Upper lobe of left lung (tissue), 4 donors: ENCODE results near the gene AGBL5.

Experiments
- CTCF ChIP-seq, 6 experiments: fragments of 450-650 bp in 4 of 6; fragments of 200-600 bp in 2 of 6; sonication (generic) in 2 of 6; IDR thresholded peaks; one replicate each; pipeline ENCODE4 v1.5.1; 2016 to 2019; ENCODE audit warnings: antibody characterized with exemption in 6 of 6
- POLR2A ChIP-seq, 4 donors: fragments of 450-650 bp; IDR thresholded peaks; one replicate each; pipeline ENCODE4 v1.5.1; 2016 to 2017; ENCODE audit warnings: antibody characterized with exemption in 4 of 4, mild to moderate bottlenecking in 2 of 4

DNA sequence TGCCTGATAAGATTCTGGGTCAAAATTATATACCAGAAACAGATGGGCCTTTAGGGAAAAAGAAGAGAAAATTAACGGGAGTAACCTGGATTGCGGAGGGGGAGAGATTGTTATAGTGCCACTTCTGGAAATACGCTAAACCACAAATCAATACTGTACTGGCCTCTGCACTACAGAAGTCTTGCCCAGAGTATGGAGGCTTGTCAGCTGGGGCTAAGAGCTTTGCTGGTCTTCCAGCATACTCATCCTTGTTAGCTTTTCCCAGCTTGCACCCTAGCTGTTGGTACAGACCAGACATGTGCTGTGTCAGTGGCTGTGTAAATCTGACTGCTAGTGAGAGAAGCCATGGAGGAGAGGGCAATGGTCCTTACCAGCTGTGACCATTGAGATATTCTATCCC, 8.9 kb downstream of the AGBL5 start:
- TF ChIP-seq CTCF (IDR thresholded peaks at IDR 0.05), result no peak
- no peak for TF ChIP-seq POLR2A (IDR thresholded peaks at IDR 0.05)
